ENCODE results near the gene GTPBP8. TPM values are rescaled to one million over a fixed set of nuclear protein-coding genes. Genes with fewer than 3 reads are reported as not detected.
A peak's percentile ranks its signal among the peaks of the same experiment; 100 is the strongest.

Gene GTPBP8
- polyA plus RNA-seq, 1 experiment, result 17.3 TPM

DNA sequence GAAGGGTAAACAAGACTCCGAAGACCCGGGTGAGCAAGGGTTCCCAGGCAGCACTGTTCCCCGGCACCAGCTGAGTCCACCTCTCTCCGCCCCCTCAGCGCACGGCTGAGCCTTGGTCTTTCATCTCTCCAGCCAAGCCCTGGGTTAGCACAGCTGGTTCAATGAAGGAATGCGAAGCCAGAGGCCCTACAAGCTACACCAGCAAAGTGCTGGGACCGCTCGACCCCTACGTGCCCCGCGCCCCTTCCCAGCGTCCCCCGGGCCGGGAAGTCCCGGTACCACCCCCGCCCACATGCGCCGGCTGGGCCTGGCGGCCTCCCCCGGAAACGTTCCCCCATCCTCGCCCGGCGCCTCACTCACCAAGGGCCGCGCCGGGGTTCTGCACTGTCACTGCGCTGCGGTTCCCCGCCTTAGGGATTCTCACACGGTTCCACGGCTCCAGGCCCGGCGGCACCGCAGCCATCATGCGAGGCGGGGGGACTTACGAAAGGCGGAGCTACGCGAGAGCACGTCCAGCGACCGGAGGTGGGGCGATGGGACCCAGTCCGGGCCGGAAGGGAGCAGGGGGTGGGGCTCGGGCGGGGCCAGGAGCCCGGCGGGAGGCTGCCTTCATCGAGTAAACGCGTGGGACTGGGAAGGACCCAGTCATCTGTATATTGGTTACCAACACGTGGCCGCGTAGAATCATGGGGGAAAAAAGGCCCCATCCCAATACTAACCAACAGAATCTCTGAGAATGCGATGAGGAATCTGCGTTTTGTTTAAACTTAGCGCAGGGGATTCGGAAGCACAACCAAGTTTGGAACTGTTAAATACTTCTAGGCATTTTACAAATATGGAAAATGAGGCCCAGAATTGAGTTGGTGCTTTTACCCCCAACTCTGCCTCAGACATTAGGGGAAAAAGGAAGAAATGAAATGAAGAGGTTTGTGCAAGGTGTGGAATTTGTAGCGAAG is 28.7 kb downstream of the GTPBP8 start:
- TF ChIP-seq, protein P1, sequence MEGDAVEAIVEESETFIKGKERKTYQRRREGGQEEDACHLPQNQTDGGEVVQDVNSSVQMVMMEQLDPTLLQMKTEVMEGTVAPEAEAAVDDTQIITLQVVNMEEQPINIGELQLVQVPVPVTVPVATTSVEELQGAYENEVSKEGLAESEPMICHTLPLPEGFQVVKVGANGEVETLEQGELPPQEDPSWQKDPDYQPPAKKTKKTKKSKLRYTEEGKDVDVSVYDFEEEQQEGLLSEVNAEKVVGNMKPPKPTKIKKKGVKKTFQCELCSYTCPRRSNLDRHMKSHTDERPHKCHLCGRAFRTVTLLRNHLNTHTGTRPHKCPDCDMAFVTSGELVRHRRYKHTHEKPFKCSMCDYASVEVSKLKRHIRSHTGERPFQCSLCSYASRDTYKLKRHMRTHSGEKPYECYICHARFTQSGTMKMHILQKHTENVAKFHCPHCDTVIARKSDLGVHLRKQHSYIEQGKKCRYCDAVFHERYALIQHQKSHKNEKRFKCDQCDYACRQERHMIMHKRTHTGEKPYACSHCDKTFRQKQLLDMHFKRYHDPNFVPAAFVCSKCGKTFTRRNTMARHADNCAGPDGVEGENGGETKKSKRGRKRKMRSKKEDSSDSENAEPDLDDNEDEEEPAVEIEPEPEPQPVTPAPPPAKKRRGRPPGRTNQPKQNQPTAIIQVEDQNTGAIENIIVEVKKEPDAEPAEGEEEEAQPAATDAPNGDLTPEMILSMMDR (IDR thresholded peaks at IDR 0.05; ENCODE audit: low read depth, low read length), result no peak
- peaks cover 3% of the 10 kb centered on the region; the same call in 1 of the 2 replicates for H3K9me3 ChIP-seq (ENCODE audit: control insufficient read depth, insufficient read depth, low read length)
- ChIA-PET POLR2A (interaction anchor here (0.9 to 1.8 kb wide), 5 partner anchors 9 to 754 kb away, joined by 3 to 6 read pairs (median 4); partner anchors contain the start of genes GTPBP8 and SPICE1), CTCF (interaction anchor here (0.6 to 1.4 kb wide), 5 partner anchors 16 to 437 kb away, joined by 3 to 8 read pairs (median 4); no protein-coding TSS in a partner anchor)
- peak overlapping the region; percentile 85 for H3K4me3 ChIP-seq (ENCODE audit: low read depth, low read length)
- DNase-seq (ENCODE audit: low read depth, low spot score), result peak; percentile 80
- no peaks in the 10 kb centered on the region for H3K27me3 ChIP-seq (ENCODE audit: control insufficient read depth, insufficient read depth, low read length)
- peak overlapping the region; percentile 91 for H3K27ac ChIP-seq (ENCODE audit: low read depth, low read length)

DNA sequence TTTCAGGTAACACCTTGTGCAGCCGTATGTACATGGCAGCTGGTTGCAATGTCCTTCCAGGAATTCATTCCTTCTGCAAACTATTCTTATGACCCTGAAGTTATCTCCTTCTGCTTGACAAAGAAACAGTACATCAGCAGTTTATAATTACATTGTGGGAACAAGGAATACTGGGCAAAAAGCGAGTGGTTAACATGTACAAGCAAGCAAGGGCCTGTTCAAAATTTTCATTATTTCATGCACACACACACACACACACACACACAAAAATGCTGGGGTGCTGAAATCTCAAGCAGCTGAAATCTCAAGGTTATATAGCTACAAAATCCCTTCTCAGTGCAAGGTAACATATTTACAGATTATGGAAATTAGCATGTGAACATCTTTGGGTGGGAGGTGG is 30.7 kb downstream of the GTPBP8 start:
- no peak for DNase-seq (ENCODE audit: low read depth, low spot score)
- CTCF ChIA-PET, result interaction anchor here (0.7 to 1.8 kb wide), 2 partner anchors 14 to 41 kb away, joined by 3 to 6 read pairs; no protein-coding TSS in a partner anchor
- TF ChIP-seq, protein P1 (IDR thresholded peaks at IDR 0.05; ENCODE audit: low read depth, low read length), result no peak

DNA sequence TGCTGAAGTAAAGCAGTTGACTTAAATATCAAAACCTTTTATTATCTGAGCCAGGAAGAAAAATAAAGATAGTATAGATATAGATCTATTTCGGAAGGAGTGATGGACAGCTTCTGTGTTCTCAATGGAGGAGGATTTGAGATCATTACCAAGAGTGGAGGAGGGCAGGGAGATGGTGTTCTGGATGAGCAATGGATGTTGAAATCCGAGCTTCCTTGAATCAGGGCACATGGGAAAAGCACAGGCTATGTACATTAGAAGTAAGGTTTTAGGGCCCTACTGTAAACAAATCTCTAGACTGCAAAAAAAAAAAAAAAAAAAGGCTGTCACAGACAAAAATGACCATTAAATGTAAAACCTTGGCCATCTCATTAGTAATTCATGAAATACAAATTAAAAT is 43.2 kb downstream of the GTPBP8 start:
- no peaks in the 10 kb centered on the region for H3K9me3 ChIP-seq (ENCODE audit: control insufficient read depth, insufficient read depth, low read length)
- H3K27me3 ChIP-seq (ENCODE audit: control insufficient read depth, insufficient read depth, low read length), result no peaks in the 10 kb centered on the region
- DNase-seq (ENCODE audit: low read depth, low spot score), result no peak
- TF ChIP-seq, protein P1 (IDR thresholded peaks at IDR 0.05; ENCODE audit: low read depth, low read length), result no peak
- ChIA-PET POLR2A (no interaction called here), CTCF (interaction anchor here (0.6 to 4.8 kb wide), 9 partner anchors 11 to 452 kb away, joined by 3 to 32 read pairs (median 6); partner anchors contain the start of gene GTPBP8)
- no peak overlapping the region for H3K27ac ChIP-seq (ENCODE audit: low read depth, low read length)
- no peak overlapping the region for H3K4me3 ChIP-seq (ENCODE audit: low read depth, low read length)

More for the DNA sequence above, 30.7 kb downstream of the GTPBP8 start:
- H3K27me3 ChIP-seq (ENCODE audit: control insufficient read depth, insufficient read depth, low read length), result no peaks in the 10 kb centered on the region
- no peak overlapping the region for H3K4me3 ChIP-seq (ENCODE audit: low read depth, low read length)
- POLR2A ChIA-PET, result no interaction called here
- H3K9me3 ChIP-seq (ENCODE audit: control insufficient read depth, insufficient read depth, low read length), result peaks cover 3% of the 10 kb centered on the region; the same call in 1 of the 2 replicates
- no peak overlapping the region for H3K27ac ChIP-seq (ENCODE audit: low read depth, low read length)

DNA sequence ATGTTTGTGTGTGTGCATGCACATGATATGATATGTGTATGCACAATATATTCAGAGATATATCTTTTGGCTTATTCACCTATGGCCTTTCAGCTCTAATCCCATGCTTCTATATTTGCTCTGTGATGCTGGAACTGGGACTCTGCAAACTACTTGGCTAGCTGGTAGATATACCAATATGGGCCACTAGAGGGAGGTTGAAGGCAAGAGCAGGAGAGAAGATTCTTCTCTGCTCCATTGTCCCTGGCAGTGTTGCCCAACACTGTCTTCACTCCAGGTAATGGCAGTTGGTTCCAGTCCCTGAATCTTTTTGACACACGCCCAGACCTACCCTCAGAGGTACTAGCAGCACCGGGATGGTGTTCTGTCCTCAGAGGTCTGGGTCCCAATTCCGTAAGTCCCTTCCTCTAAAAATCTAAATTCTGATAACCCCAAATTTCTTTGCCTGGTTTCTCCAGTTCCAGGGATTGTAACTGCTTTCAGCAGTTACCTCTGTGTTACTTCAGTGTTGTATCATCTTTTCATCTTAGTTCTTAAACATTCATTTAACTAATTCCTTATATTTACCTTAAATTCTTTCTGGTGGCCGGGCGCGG is 44.7 kb downstream of the GTPBP8 start:
- Histone ChIP-seq H3K4me3 (ENCODE audit: low read depth, low read length) (no peak overlapping the region), H3K9me3 (ENCODE audit: control insufficient read depth, insufficient read depth, low read length) (no peaks in the 10 kb centered on the region), H3K27me3 (ENCODE audit: control insufficient read depth, insufficient read depth, low read length) (no peaks in the 10 kb centered on the region), H3K27ac (ENCODE audit: low read depth, low read length) (no peak overlapping the region)
- no peak for DNase-seq (ENCODE audit: low read depth, low spot score)
- CTCF ChIA-PET, result interaction anchor here (0.6 to 4.8 kb wide), 29 partner anchors 9 to 709 kb away, joined by 3 to 32 read pairs (median 4); a partner anchor contains a TSS
- TF ChIP-seq, protein P1 (IDR thresholded peaks at IDR 0.05; ENCODE audit: low read depth, low read length), result peak; percentile 94
- POLR2A ChIA-PET, result no interaction called here
